GM18907 (cell line): ENCODE results near the gene RPL11.
"Not testable (repeated sequence)": the region's sequence is repeated elsewhere in the genome, so short reads cannot be mapped to it uniquely, and the experiment has no call there.

Experiments used
- ATAC-seq: cut with Tn5 transposase; IDR thresholded peaks from one replicate; pipeline ENCODE4 v1.9.1; 2021; ENCODE audit warnings: mild to moderate bottlenecking, moderate library complexity; ENCODE audit not compliant: unreplicated experiment

The RPL11 gene

DNA sequence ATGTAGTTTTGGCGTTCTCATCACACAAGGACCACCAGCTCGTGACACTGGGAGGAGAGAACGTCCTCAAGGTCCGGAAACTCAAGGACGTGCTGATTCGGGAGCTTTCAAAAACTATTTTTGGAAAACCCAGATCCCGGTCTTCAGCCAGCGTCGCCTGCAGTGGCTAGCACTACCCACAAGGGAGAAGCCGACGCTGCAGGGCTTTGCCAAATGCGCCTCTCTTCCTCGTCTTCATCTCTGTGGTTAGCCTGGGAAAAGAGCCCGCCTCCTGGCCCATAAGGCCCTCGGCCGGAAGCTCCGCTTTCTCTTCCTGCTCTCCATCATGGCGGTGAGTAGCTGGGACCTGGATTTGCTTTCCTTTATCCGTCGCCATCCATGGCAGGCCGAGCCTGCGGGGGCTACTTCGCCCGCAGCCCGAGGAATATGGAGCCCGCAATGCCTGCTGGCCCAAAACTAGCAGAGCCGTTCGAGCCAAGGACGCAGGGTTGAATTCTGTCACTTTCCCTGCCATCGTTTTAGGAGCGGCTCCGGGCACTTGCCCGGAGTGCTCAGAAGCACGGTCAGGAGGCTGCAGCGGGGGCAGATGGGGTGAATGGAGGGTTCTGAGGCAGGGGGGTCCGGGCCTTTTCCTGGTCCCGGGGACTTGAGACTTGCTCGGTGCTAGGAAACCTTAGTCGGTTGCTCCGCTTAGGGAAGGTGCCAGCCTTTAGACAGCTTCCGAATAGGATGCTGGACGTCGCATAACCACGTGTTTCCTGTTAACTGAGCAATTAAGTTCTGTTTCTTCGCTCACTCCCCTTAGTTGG is at the start of gene RPL11:
Gene RPL11, plus strand, starts transcription at position 308 of the 809 bp plus-strand sequence. Its CDS starts 18 bp downstream, at position 326.
- ATAC-seq, result peak; percentile 85

DNA sequence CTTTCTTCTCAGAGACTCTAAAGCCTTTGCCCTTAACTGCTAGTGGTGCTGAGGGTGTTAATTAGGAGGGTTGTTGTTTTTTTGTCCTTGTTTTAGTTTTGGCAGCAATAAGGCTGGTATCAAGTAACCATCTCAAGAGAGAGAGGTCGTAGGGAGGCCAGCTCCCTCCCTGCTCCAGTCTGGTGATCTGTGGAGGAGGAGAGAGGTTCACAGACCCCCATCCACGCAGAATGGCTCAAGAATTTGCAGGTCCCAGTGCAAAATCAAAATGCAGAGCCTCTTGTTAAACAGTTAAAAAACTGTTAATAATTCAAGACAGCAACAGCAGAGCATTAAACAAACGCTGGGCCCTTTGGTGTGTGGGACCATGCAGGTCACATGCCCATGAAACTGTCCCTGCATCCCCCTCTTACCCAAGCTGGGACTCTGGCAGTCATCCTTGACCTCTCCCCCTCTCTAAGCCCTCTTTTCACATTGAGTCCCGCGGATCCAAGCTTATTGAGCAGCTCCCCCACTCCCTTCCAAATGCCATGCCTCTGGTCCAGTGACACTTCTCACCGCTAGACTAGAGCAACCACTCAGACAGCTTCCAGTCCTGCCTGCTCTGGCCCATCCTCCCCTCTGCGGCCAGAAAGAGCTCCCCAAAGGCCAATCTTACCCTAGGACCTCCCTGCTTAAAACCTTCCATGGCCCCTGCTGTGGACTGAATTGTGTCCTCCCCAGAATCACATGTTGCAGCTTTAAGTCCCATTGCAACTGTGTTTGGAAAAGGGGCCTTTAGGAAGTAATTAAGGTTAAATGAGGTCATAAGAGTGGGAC is 47.7 kb upstream of the RPL11 start:
- no peak for ATAC-seq

DNA sequence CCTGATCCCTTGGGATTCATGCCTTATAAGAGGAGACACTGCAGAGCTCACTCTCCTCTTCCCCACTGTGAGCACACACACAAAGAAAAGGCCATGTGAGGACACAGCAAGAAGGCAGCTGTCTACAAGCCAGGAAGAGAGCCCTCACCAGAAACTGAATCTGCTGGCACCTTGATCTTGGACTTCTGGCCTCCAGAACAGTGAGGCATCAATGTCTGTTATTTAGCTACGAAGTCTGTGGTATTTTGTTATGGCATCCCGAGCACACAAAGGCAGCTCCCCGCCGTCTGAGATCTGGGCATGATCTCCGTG is 47.1 kb upstream of the RPL11 start:
- ATAC-seq, result no peak

DNA sequence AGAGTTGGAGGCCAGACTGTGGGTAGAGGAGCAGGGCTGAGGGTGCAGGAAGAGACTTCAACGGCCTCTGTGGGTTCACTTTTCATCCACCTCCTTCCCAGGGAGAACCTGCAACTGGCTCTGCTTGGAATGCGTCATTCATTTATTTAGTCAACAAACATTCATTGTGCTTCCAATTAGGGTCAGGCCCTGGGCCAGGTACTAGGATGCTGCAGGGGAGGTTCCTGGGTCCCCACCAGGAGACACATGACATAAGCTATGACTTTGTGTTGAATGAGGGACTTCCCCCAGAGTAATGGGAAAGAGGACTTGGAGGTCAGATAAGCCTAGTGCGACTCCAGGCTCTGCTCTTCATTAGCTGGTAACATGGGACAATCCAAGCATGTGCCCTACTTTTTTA is 46.3 kb upstream of the RPL11 start:
- ATAC-seq, result no peak

DNA sequence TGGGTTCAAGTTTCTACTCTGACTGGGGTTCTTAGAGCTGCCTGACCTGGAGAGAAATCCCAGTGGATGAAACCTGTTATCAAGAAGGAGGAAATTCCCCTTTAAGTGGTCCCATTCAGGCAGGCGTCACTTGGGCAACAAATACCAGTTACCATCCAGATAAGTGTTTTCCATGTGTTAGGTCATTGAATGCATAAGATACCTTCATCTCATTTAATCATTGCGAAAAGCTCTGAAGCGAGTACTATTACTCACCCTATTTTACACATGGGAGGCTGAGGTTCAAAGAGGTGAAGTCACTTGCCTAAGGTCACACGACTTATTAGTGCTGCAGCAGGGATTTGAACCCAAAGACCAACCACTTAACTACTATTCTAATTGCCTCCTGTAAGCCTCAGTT is 45.5 kb upstream of the RPL11 start:
- no peak for ATAC-seq

DNA sequence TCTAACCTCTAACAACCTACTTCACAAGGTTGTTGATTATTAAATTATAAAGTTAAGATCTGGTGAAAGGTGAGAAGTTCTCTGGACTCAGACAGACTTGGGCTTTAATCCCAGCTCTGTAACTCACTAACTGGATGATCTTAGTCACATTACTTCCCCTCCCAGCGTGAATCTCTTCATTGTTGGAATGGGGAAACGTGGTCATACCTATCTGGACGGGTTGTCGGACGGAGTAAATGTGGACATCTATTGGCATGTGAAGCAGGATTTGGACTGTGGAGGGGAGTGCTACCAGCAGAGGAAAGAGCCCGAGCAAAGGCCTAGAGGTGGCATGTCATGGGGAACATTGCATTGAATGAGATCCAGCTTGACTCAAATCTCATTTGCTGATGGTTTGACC is 45.1 kb upstream of the RPL11 start:
- ATAC-seq, result no peak

DNA sequence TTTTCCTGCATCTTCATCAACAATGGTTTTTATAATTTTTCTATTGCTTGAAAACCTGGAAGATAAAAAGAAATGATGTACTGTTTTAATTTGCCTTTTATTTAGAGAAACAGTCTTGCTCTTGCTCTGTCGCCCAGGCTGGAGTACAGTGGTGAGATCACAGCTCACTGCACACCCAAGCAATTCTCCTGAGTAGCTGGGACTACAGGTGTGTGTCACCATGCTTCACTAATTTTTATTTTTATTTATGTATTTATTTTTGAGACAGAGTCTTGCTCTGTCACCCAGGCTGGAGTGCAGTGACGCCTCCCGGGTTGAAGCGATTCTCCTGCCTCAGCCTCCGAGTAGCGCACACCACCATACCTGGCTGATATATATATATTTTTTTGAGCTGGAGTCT is 43.0 kb upstream of the RPL11 start:
- ATAC-seq, result no peak

DNA sequence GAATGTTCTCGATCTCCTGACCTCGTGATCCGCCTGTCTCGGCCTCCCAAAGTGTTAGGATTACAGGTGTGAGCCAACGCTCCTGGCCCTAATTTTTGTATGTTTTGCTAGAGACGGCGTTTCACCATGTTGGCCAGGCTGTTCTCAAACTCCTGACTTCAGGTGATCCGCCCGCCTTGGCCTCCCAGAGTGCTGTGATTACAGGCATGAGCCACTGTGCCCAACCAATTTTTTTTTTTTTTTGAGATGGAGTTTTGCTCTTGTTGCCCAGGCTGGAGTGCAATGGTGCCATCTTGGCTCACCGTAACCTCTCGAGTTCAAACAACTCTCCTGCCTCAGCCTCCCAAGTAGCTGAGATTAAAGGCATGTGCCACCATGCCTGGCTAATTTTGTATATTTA is 42.4 kb upstream of the RPL11 start:
- not testable (repeated sequence) for ATAC-seq

DNA sequence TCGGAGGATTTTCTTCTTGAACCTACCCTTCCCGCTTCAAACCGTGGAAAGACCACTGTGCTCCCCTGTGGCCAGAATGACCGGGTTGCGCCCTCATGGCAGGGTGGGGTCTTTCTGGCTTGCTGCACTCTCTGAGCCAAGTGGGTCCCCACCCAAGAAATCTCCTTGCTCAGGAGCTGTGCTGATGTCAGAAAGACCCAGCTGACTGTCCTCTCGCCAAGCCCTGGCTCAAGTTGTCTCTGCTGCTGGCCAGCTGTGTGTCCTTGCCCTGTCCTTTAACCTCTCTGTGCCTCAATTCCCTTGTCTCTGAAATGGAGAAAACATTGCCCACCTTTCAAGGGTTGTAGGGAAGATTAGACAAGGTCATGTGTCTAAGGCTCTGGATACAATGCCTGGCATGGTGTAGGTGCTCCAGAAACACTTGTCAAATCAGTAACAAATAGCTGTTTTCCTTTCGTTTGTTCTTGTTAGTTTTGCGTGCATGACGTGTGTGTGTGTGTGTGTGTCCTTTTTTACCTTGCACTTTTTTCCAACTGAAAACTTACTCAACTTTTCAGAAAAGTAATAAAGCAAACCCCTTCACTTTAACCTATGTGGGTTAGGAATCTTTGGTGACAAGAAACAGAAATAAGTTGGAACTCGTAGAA is 41.1 kb upstream of the RPL11 start:
- no peak for ATAC-seq

DNA sequence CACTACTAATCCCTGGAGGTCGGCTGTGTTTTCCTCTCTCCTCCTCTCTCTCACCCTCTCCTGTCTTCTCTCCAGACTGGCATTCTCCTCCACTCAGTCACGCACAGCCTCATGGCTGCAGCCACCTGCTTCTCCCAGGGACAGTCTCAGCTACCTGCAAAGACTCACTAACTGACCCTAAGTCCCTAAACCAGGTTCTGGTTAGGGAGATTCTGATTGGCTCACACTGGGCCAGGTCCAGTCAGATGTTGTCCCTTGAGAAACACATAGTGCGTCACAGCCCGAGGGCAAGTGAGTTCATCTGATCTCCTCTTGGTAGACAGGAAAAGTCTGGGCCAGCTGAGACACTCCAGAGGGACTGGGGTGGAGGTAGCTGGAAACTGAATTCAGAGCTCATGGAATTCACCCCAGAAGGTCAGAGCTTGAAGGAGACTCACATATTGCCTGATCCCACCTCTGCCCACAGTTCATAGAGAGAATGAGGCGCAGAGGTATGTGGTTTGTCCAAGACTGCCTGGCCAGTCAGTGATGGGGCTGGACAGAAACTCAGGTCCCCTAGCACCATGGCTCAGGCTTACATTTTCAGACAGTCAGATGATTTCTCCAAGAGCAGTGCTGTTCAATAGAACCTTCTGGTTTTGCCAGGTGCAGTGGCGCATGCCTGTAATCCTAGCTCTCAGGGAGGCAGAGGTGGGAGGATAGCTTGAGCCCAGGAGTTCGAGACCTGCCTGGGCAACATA is 40.4 kb upstream of the RPL11 start:
- no peak for ATAC-seq

DNA sequence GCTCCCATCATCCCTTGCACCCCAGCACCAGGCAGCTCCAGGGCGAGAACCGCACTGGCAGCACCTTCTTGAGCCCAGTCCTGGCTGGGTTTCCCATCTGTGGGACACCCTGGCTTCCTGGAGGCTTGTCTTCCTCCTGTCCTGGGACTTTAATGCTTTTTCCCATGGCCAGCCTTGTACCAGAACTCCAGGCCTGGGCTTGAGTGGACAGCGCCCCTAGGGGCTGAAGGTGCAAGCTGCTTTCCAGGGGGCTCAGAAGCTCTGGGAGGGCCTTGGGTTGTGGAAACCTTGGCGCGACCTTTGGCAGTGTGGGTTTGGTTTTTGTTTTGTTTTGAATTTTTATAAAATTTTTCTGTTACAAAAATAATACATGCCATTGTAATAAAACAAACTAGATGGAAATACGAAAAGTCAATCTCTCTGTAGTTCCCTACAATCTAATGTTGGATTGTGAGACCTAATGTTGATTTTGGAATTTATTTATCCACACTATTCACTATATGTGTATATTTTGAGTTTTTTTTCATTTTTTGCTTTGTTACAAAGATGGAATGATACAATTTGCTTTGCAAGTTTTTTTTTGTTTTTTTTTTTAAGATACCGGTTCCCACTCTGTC is 33.8 kb upstream of the RPL11 start:
- ATAC-seq, result no peak

DNA sequence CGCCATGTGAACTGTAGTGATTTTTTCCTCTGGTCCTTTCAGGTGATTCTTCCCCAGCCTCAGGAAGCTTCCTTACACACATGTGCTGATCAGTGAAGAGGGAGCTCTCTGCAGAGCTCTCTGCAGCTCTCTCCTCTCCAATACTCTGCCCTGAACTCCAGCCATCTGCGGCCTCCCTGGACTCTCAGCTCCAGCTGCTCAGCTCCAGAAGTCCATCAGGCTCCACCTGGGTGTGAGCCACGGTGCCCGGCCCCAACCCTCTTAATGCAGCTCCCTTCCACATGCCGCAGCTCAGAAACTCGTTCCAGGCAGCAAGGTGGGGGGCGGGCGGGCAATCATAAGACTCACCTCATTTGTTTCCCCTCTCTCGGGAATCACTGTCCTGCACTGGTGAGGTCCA is 30.9 kb upstream of the RPL11 start:
- no peak for ATAC-seq

DNA sequence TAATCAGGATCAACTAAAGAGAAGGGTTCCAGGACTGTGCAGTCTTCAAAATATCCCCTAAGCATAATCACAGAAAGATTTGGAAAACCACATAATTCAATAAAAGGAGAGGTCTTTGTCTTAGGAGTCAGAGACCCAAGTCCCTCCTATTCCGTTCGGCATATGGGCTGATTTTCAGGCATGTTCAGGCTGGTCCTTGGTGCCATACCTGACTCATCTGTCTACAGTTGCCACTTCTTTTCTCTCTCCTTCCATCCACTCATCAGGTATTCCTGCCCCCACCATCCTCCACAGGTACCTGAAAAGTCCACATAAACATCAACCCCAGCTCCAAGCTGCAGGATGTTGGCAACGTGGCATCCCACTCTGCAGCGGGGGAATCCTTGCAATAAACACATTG is 29.7 kb upstream of the RPL11 start:
- no peak for ATAC-seq

DNA sequence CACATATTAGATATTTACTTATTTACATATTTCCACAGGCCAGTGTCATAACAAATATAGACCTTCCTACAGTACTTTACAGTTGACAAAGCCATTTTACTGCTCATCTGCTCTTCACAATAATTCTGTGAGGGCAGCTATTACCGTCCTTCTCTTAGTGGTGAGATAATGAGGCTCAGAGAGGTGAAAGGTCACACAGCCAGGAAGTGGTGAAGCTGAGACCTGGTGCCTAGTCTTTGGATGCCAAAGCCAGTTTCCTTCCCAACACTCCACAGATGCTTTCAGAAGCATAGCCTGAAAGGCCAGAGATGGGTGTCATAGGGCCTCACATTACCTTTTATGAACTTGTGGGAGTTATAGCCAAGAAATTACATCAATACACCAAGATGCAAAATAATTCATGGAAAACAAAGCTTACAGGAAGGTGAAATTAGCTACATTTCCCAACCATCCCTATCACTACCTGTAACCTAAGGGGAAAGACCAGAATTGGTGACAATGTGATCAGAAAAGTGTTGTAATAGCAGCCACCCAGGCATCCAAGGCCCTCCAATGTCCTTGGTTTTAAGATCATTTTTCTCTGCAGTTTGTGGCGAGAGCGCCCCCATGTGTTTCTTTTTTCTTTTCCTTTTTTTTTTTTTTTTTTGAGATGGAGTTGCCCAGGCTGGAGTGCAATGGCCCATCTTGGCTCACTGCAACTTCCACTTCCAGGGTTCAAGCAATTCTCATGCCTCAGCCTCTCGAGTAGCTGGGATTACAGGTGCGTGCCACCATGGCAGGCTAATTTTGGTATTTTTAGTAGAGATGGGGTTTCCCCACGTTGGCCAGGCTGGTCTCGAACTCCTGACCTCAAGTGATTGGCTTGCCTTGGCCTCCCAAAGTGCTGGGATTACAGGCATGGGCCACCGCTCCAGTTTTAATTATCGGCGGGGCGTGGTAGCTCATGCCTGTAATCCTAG is 26.5 kb upstream of the RPL11 start:
- no peak for ATAC-seq

DNA sequence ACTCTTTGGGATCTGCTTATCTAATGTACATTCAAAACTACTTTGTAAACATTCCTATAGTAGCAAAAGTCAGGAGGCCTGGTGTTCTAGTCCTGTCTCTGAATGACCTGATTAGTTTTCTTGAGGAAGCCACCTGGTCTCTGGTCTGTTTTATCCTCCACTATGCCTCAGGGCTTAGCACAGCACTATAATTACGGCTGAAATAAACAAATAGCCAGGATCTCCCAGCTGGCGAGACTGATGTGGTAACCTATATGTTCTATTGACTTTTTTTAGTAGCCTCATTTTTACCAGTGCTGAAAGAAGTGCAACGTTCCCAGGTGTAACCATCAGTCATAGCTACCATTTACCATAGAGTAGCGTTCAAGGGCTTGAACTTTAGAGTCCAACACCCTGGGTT is 24.2 kb upstream of the RPL11 start:
- ATAC-seq, result no peak

DNA sequence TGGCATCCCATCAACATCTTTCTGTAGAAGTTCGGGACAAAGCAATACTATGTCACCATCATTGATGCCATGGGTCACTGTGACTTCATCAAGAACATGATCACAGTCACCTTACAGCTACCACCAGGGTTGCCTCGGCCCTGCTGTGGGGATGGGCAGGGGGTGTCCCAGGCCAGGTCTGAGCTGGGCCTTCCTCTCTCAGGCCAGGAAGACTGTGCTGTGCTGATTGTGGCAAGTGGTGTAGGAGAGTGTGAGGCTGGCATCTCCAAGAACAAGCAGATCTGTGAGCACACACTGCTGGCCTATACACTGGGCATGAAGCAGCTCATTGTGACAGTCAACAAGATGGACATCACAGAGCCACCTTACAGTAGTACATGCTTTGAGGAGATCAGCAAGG is 20.9 kb upstream of the RPL11 start:
- no peak for ATAC-seq

DNA sequence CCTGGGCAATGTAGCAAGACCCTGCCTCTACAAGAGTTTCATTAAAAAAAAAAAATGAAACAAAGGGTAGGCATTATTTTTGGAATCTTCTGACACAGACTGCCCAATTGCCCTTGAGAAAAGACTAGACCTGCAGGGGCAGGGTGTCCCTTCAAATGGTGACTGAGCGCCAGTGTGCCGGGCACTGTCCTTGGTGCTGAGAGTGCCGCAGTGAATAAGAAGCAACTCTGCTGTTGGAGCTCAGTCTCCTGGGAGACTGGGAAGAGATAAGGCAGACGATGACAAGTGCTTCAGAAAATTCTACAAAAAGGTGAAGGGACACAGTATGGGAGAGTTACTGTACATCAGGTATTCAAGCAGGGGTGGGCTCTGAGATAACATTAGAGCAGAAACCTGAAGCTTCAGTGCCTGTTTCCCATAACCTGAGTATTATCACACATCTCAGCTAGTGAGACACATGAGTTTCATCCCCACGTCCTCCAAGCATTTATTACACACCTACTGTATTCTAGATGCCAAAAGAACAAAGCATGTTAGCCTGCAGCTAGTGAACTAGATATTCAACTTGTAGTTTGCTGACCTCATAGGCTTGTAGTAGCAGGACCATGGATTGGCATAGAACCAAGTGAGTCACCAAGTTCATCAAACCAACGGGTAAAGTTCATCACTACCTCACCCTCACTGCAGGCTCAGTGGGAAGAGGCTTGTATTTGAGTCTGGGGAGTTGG is 18.4 kb upstream of the RPL11 start:
- ATAC-seq, result no peak

DNA sequence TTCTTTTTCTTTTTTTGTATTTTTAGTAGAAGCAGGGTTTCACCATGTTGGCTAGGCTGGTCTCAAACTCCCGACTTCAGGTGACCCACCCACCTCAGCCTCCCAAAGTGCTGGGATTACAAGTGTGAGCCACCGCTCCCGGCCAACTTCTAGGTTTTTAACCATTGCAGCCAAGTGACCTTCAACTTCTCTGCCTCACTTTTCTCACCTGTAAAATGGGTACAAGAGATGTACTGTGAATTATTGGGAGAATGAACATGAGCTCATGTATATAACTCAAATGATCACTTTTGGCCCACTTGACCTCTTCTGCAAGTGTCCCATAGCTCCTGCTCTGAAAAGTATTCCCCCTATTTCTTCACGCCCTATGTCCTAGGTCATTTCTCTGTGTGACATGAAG is 11.8 kb upstream of the RPL11 start:
- no peak for ATAC-seq

DNA sequence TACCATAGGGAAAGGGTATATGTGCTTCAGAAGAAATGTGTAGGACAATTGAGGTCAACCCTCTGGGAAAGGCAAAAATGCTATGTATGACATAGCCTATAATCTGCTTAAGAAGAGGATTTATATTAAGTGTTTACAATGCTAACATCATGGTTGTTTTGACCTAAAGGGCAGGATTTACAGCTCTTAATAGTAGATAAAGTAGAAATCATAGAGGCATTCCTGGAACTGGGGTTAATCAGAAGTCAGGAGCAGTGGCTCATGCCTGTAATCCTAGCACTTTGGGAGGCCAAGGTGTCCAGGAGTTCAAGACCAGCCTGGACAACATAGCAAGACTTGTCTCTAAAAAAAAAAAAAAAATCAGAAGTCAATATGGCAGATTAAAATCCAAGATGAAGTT is 8.7 kb upstream of the RPL11 start:
- no peak for ATAC-seq
